Kidney (tissue), 14 donors: ENCODE measurements around the gene WDR72. TPM values are rescaled to one million over a fixed set of nuclear protein-coding genes. Genes with fewer than 3 reads are reported as not detected.

ENCODE experiments used
- DNase-seq, 5 donors: peaks; one replicate each; pipeline ENCODE4 v3.0.0-alpha.2; 2013 to 2020
- FAIRE-seq: peaks from 2 replicates; lab custom pipeline; 2012; peaks lifted over from hg19 to GRCh38; lab: Jason Lieb, UNC
- H3K27ac ChIP-seq, 2 donors: one replicate each; pipeline ENCODE4 v1.7.0; 2013; ENCODE audit warnings: low read depth in 2 of 2, low read length in 2 of 2, inconsistent platforms in 1 of 2
- H3K27me3 ChIP-seq: one replicate; pipeline ENCODE4 v1.7.1; 2013; ENCODE audit warnings: low read length, inconsistent platforms; ENCODE audit not compliant: control insufficient read depth, insufficient read depth
- H3K36me3 ChIP-seq, 3 donors: one replicate each; pipeline versions ENCODE4 v1.7.0 to v1.7.1; 2013; ENCODE audit warnings: low read length in 3 of 3, control low read depth in 1 of 3, inconsistent platforms in 1 of 3; ENCODE audit not compliant: insufficient read depth in 3 of 3, control insufficient read depth in 2 of 3
- H3K4me1 ChIP-seq, 3 donors: one replicate each; pipeline versions ENCODE4 v1.7.0 to v1.7.1; 2013; ENCODE audit warnings: low read length in 3 of 3, inconsistent platforms in 1 of 3, low read depth in 1 of 3; ENCODE audit not compliant: control insufficient read depth in 2 of 3, insufficient read depth in 2 of 3
- H3K4me3 ChIP-seq, 3 donors: one replicate each; pipeline versions ENCODE4 v1.7.0 to v1.8.1; 2013; ENCODE audit warnings: low read length in 3 of 3, control low read depth in 1 of 3, inconsistent platforms in 1 of 3
- H3K9ac ChIP-seq, 3 donors: one replicate each; pipeline versions ENCODE4 v1.7.0 to v1.7.1; 2013; ENCODE audit warnings: low read length in 3 of 3, control low read depth in 1 of 3, inconsistent platforms in 1 of 3
- H3K9me3 ChIP-seq, 3 donors: one replicate each; pipeline versions ENCODE4 v1.7.0 to v1.7.1; 2013; ENCODE audit warnings: low read length in 3 of 3, control low read depth in 1 of 3, inconsistent platforms in 1 of 3; ENCODE audit not compliant: control insufficient read depth in 2 of 3, insufficient read depth in 1 of 3
- intact Hi-C: fragments of 100-400 bp; cut with DNase I; formaldehyde crosslinking; loops from one replicate; pipeline ENCODE4 v1.11.1; 2022
- polyA plus RNA-seq: library from polyadenylated mRNA; stranded (reverse); fragments of 350-450 nt; fragmentation: Illumina TruSeq; extraction: RNeasy Lipid Tissue Mini Kit (QIAGEN cat#74804); gene quantifications from one replicate; pipeline ENCODE4 v1.2.3, GENCODE V29; 2014; ENCODE audit warnings: low read depth, low replicate concordance; ENCODE audit not compliant: insufficient read depth
- total RNA-seq: library from RNA; stranded (reverse); fragmentation: NEBNext Ultra II Directional; extraction: Animal tissue kit (Norgen Biotek cat#: 25700); gene quantifications from one replicate; pipeline ENCODE4 v1.2.1, GENCODE V29; 2021
- TF ChIP-seq, protein P1 (sequence below): IDR thresholded peaks from 3 replicates; pipeline ENCODE4 v1.5.1; 2012; ENCODE audit warnings: mild to moderate bottlenecking, moderate library complexity, borderline replicate concordance; ENCODE audit not compliant: insufficient read depth; ENCODE audit errors: extremely low read depth
- donor health status: control.
- donor health status: control.
- donor health status: control.
- donor health status: control.
- donor health status: control.
- donor health status: DM: yes; HTN: yes; CAD: no.
- donor health status: Normal renal cell carcinoma (clear cell type).

Gene WDR72
- total and polyA plus RNA-seq, 2 donors from 2014 or later, result 55.7 to 60.0 TPM

- DNase-seq (no peak), FAIRE-seq (no peak)
- Histone ChIP-seq H3K4me3 (no peak overlapping the region), H3K4me1 (peaks cover 0 to 3% (median 0%) of the 10 kb centered on the region in 3 donors), H3K36me3 (peaks cover 0 to 10% (median 3%) of the 10 kb centered on the region in 3 donors), H3K9me3 (no peaks in the 10 kb centered on the region), H3K27me3 (no peaks in the 10 kb centered on the region), H3K27ac (no peak overlapping the region), H3K9ac (no peak overlapping the region)
- intact Hi-C loops, result no loop called here
- TF ChIP-seq, protein P1, sequence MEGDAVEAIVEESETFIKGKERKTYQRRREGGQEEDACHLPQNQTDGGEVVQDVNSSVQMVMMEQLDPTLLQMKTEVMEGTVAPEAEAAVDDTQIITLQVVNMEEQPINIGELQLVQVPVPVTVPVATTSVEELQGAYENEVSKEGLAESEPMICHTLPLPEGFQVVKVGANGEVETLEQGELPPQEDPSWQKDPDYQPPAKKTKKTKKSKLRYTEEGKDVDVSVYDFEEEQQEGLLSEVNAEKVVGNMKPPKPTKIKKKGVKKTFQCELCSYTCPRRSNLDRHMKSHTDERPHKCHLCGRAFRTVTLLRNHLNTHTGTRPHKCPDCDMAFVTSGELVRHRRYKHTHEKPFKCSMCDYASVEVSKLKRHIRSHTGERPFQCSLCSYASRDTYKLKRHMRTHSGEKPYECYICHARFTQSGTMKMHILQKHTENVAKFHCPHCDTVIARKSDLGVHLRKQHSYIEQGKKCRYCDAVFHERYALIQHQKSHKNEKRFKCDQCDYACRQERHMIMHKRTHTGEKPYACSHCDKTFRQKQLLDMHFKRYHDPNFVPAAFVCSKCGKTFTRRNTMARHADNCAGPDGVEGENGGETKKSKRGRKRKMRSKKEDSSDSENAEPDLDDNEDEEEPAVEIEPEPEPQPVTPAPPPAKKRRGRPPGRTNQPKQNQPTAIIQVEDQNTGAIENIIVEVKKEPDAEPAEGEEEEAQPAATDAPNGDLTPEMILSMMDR, result no peak
Measured at GRCh38 chr15:53525894-53526293, 233.6 kb downstream of the WDR72 start.

DNA sequence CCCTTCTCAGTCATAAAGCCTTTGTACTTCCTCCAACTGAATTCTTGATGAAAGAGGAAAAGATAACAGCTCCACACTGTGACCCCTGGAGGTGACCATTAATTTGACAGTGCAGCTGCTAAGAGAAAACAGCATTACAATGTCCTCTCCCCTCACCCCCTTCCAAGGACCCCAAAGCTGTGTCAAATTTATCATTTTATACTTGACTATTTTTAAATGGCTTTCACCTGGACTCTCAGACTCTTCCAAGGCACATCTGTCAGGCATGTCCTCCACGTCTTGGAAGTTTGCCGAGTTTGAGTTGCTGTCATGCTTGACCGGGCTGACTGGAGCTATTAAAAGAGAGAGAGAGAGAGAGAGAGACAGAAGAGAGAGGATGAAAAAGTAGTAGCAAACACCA, 236.5 kb downstream of the WDR72 start:
- Histone ChIP-seq H3K9ac (no peak overlapping the region), H3K4me1 (peaks cover 0 to 3% (median 0%) of the 10 kb centered on the region in 3 donors), H3K27ac (no peak overlapping the region), H3K4me3 (no peak overlapping the region), H3K36me3 (peaks cover 0 to 12% (median 11%) of the 10 kb centered on the region in 3 donors), H3K27me3 (no peaks in the 10 kb centered on the region), H3K9me3 (no peaks in the 10 kb centered on the region)
- peak in 4 of 5 donors; percentile 60 to 90 (median 84) for DNase-seq
- FAIRE-seq, result no peak
- intact Hi-C loops, result no loop called here
- TF ChIP-seq, protein P1, result no peak

GRCh38 chr15:53520996-53521395, 238.5 kb downstream of the WDR72 start:
- Histone ChIP-seq H3K4me1 (peaks cover 0 to 3% (median 0%) of the 10 kb centered on the region in 3 donors), H3K27ac (no peak overlapping the region), H3K9me3 (no peaks in the 10 kb centered on the region), H3K9ac (no peak overlapping the region), H3K36me3 (peaks cover 0 to 20% (median 12%) of the 10 kb centered on the region in 3 donors), H3K27me3 (no peaks in the 10 kb centered on the region), H3K4me3 (no peak overlapping the region)
- intact Hi-C loops, result no loop called here
- DNase-seq (peak in 1 of 5 donors; percentile 9), FAIRE-seq (no peak)
- TF ChIP-seq, protein P1, result no peak

GRCh38 chr15:53513431-53513830, 246.0 kb downstream of the WDR72 start:
- FAIRE-seq (no peak), DNase-seq (no peak)
- Histone ChIP-seq H3K27ac (no peak overlapping the region), H3K9me3 (no peaks in the 10 kb centered on the region), H3K27me3 (no peaks in the 10 kb centered on the region), H3K9ac (no peak overlapping the region), H3K36me3 (peaks cover 0 to 13% (median 0%) of the 10 kb centered on the region in 3 donors), H3K4me3 (no peak overlapping the region), H3K4me1 (no peaks in the 10 kb centered on the region)
- TF ChIP-seq, protein P1, result no peak
- intact Hi-C loops, result no loop called here
